Fibroblast of skin of back (primary cell): Measurements from ENCODE around the gene HDAC9.
"Not testable (repeated sequence)": the region's sequence is repeated elsewhere in the genome, so short reads cannot be mapped to it uniquely, and the experiment has no call there.

Experiments used
- DNase-seq: peaks from one replicate; pipeline ENCODE4 v3.0.0-alpha.2; 2013

HDAC9 gene

DNA sequence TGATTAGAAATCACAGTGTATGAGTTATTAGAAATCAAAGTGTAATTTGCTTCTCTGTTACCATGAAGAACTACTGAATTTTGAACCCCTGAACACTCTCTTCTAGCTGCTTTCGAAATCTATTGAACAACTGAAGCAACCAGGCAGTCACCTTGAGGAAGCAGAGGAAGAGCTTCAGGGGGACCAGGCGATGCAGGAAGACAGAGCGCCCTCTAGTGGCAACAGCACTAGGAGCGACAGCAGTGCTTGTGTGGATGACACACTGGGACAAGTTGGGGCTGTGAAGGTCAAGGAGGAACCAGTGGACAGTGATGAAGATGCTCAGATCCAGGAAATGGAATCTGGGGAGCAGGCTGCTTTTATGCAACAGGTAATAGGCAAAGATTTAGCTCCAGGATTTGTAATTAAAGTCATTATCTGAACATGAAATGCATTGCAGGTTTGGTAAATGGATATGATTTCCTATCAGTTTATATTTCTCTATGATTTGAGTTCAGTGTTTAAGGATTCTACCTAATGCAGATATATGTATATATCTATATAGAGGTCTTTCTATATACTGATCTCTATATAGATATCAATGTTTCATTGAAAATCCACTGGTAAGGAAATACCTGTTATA, 170.7 kb downstream of the HDAC9 start:
- peak; percentile 68 for DNase-seq

DNA sequence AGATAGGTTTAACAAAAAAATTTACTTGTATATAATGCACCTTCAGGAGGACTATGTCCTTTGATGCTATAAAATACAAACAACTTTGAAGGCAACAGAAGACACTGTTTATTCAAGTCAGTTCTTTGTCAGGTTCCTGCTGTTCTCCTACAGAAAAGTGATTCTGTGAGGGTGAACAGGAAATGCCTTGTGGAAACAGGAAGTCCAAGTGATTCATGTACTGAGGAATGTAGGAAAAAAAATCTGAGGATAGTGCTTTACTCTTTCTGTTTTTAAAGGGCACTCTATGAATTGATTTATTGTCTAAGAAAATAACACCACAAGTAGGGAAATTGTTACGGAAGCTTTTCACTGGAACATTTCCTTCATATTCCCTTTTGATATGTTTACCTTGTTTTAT, 171.9 kb downstream of the HDAC9 start:
- peak; percentile 87 for DNase-seq

DNA sequence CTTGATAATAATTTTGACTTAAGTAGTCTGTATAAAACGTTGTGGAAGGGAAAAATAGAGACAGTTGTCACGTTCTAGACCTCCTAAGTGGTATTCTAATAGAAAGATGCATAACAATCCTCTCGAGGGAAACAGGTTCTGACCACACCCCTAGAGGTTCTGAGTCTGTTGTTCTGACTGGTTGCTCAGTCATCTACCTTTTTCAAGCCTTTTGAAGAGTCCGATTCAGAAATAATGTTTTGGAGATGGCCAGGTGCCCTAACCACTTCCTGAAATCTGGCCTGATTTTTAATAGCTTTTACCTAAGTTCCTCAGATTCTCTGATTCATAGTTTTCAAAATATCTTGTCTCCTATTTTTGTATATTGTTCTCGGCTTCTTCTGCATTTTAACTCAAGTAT, 175.6 kb downstream of the HDAC9 start:
- no peak for DNase-seq

DNA sequence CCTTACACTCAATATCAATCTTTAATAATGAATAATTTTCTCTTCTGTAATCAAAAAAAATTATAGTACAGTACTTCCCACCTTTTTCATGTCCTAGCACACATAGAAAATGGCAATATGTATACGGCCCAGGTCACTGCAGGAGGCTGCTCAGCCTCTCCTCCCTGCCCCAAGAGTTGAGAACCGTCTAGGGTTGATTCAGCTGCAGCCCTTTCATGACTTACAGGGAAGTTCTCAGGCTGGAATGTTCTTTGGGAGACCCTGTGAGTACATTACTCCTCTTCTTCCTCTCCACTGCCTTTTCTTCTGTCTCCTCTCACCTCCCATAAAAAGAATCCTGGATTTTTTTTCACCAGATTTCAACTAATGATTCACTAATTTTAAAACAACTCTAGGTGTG, 180.0 kb downstream of the HDAC9 start:
- DNase-seq: no peak

DNA sequence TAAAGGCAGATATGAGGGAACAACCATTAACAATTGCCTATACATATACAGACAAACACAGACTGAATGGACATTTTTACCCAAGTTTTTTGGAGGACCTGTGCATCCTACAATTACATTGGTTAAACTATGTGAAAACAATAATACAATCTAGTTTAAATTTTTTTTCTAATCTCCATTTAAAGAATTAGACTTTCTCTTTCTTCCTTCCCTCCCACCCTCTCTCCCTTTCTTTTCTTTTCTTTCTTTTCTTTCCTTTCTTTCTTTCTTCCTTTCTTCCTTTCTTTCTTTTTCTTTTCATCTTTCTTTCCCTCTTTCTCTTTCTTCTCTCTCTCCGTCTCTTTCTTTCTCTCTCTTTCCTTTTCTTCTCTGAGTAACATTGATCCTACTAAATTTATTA, 183.7 kb downstream of the HDAC9 start:
- no peak for DNase-seq

DNA sequence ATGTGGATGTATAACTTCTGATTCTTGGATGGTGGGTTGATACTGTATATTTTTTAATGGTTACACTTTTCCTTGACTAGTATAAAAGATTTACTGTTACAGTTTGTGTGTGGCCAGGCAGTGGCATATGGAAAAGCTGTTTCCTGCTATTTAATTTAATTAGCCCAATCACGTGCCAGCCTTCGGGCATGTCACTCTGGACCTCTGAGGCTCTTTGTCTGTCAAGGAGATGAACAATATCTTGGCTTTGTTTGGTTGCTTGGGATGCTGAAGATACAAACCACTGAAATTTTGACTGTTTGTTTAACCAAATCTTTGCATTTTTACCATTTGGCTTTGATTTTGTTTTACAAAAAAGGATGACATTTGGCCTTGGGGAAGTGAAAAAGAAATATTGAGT, 185.0 kb downstream of the HDAC9 start:
- DNase-seq: no peak

DNA sequence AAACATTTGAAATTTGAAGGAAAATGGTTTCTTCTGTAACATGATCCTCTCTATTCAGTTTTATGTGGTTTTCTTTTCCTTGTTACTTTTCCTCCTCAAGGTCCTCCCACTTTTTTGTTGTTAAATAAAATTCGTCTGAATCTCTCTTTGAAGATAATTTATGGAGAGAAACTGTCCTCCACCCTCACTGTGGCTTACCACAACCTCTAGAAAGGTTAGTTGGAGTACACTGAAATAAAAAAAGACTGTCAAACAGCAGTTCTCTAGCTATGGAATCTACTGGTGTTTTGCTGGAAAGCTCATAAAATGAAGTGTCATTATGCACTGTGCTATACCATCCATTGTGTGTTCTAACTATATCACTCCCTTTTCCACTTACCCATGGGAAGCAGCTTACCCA, 189.4 kb downstream of the HDAC9 start:
- DNase-seq: no peak

DNA sequence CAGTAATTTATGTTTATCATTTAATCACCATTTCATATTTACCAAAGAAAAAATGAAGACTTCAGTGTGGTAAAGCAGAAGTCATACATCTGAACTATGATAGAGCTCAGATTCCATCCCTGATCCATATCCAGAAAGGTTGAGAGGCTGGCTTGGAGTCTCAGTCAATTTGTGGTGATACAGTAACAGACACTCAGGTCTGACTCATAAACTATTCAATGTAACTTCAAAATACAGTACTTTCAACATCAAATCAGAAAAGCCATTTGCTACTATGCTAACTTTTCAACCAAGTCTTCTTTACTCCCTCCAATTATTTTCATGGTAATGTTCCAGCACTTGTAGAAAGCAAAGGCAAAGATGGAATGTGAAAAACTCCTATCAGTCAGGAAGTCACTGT, 190.4 kb downstream of the HDAC9 start:
- peak; percentile 43 for DNase-seq

DNA sequence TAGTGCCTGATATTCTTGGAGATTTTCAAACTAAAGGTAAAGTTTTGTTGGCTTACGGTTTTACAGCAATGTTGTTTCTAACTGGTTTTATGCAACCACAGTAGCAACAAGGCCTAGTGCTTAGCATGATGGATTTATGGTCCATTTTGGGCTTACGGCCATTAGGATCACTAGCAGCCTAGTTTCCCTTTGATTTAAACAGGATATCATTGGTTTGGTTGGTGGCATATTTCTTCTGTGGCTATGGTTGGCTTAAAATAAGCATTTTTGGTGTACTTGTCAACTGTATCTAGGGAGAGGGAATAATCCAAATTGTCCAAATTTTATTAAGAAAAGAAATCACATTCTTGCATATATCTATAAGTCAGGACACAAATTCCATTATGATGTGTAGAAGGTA, 194.0 kb downstream of the HDAC9 start:
- DNase-seq: no peak

DNA sequence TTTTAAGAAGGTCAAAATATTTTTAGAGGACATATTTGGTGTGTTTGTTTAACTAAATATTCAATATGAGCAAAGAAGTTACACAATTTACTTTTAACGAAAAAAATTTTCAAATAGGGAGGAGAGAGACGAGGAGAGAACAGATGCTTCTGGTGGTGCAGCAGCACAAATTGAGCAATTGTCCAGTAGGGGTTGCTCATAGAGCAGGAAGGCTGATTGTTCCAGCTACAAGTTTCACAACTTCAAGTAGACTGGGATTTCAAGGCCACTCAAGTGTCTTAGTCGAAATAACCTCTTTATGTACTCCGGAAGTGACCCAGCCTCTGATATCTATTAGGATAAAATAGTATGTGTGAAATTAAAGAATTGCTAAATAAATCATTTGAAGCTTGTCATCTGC, 197.9 kb downstream of the HDAC9 start:
- peak; percentile 84 for DNase-seq

DNA sequence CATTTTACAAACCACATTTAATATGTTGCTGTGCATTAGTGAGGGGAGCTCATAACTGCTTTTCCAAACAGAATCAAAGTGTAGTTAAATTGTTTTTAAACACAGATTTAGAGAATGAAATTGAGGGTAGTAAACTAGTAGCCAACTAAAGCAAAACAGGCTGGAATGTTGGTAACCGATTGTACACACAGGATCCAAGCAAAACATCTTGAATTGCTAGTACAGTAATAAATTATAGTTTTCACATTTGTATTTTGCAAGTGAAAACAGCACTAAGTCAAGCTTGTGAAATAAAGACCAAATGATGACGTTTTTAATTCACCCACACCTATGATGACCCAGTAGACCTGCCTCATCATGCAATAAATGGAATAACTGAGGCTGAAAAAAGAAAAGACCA, 198.3 kb downstream of the HDAC9 start:
- DNase-seq: no peak

DNA sequence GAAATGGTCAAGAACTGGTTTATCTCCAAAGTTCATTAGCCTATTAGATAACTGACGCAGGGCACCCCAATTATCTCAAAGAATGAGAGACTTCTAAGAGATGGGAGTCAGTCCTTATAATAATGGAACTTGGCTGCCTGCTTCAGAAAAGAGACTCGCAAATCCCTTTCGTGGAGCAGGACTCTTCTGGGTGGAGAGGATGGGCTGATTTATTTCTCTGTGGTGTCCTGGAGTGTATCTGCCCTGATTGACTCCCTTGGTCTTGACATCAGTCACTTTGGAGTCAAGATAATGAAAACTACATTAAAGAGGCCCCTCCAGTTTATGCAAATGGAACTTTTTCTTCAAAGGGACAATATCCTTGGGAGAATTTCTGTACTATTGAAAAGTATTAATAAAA, 198.9 kb downstream of the HDAC9 start:
- DNase-seq: no peak

DNA sequence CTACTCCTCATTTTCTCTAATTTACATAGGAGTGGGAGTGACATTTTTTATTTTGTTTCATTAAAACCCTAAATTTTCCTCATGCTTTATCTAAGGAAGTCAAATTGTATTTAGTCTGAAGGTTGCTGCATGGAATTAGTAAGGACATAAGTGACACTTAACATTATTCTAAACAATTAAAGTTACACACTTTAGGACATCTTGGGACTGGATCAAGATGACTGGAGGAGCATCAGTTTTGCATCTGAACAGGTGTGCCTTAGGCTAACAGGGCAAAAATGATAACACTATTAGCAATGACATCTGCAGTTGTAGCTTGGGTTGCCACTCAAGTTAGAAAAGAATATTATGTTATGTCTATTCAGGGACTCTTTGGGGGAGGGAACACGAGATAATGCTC, 199.4 kb downstream of the HDAC9 start:
- DNase-seq: no peak

DNA sequence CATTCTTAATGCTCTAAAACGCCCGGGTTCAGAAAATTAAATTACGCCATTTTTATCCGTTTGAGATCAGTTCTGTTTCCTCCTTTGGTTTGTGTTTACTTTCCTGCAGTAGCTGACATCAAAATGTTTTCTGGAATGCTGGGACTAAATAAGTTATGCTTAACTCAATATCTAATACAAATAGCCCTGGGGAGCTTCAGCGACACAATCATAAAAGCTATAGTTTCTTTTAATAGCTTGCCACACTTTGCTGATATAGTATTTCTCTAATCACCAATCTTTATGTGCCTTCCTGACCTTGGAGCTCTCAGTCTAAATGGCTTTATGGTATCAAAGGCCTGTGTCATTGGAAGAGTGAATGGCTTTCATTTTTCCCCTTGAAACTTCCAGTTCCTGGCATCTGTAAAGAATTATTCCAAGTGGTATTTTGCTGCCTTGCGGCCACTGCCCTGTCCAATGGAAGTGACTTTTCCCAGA, 202.7 kb downstream of the HDAC9 start:
- DNase-seq: no peak

DNA sequence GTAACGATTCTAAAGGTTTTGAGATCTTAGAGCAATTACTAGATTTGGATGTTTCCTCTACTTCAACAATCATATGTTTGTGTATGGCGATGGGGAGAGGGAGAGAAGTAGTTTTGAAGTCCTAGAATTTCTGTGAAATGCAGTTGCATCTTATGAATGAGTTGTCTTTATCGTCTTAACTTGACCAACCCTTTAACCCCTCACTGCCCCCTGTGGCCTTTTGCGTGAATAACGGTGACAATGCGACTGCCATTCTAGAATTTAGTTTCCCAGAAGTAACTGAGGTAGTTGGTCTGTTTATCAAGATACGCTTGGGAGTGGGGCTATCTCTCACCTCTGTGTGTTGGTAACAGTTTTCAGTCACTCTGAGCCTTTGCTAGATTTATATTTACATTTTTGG, 204.6 kb downstream of the HDAC9 start:
- DNase-seq: no peak

DNA sequence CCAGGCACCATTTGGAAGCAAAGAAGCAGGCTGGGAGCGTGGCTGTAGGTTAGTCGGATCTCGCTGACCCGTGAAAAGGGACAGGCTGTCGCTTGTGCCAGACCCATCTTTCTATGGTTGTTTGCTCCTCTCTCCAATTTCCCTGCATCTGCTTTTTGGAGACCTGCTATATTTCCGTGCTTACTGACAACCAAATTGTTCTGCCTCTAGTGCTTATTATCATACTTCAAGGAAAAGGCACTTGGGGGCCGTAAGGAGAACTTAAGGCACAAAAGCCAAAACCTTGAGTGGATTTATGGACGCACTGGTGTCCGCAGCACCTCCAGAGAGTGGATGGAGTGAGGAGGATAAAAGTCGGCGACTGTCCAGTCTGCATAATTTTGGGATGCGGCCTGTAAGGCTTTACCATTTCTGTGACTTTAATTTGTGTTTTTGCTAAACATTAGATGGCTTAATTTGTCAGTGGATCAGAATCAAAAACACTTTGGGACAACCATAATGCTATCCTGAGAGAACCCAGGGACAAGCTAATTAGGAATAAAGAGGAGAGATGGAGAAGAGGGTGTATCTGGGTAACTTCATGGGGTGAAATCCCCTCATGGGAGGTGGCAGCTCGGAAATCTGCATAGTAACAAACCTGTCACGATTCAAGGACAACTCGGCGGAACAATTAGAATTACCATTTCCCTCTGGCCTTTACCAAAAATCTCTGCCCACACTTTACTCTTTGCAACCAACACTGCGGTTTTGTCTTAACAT, 206.7 kb downstream of the HDAC9 start:
- DNase-seq: no peak

DNA sequence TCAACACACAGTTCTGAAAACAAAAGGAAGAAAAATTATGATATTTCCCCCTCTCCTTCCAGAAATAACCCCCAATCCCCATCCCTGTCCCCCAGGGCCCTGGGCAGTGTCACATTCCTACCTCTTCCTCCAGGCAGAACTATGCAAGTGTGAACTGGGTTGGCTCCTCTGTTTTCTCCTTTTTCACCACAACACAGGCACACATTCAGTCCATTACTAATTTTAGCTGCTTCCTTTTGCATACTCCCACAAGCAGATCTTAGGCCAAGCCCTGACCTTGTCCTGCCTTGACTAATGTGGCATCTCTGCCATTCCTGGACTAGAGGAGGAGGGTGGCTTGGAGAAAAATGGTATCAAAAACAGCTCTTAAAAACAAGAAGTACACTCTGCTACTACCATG, 208.1 kb downstream of the HDAC9 start:
- DNase-seq: no peak

DNA sequence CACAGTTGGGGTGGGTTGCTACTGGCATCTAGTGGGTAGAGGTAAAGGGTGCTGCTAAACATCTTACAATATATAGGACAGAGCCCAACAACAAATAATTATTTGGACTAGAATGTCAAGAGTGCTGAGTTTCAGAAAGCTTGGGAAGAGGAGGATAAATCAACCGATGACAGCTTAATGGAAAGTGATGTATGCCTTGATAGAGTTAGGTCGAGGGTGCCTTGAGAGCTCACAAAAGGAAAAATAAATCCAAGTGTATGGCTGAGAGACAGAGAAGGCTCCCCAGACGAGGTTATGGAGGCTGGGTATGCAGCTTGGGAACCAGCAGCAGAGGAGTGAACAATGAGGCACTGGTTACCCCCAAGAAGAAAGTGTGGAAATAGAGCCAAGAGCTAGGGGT, 211.1 kb downstream of the HDAC9 start:
- no peak for DNase-seq

DNA sequence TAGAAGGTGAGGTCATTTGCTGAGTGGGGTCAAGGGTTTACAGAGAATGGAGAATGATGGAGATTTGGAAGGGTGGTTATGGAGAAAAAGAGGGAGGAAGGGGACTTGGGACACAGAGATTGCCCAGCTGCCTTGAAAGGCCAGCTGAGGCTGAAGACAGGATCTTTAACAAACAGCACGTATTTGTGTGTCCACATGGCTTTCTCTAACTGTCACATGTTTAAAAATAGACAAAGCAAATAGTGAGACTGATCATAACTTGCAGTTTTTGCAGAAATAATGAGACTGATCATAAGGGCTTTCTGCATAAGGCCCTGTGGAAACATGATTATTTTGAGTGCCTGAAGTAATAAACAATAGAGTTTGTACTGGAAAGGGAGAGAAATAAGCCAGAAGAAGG, 212.7 kb downstream of the HDAC9 start:
- DNase-seq: no peak

DNA sequence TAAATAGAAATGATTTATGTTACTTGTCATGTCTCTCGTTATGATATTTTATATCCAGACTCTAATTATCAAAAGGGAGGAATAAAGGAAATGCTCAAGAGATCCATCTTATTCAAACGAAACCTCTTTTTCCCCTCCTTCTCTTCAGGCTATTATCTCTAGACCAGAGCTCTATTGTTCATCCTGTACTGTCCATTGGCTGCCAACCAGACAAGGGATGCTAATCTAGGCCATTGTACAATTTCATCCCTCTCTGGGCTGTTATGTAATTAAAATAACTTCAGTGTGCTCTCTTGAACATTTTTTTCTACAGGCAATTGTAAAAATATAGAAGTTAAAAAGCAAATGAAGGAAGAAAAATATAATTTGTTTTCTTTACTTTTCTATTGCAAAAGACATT, 220.4 kb downstream of the HDAC9 start:
- DNase-seq: no peak

DNA sequence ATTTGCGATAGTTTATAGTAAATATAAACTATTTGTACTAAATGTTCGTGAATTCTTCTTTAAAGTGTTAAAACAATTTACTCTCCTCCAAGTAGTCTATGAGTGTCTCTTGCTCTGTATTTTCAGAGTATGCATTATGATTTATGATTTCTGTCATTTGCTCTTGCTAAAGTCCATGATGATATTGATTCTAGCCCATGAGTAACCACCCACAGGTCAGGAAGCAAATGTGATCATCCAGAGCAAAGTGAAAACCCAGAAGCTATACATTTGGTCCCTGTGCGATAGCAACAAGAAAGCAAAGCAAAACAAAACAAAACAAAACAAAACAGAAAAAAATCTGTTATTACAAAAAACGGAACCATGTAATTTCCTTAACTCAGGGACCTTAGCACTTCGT, 225.9 kb downstream of the HDAC9 start:
- no peak for DNase-seq

DNA sequence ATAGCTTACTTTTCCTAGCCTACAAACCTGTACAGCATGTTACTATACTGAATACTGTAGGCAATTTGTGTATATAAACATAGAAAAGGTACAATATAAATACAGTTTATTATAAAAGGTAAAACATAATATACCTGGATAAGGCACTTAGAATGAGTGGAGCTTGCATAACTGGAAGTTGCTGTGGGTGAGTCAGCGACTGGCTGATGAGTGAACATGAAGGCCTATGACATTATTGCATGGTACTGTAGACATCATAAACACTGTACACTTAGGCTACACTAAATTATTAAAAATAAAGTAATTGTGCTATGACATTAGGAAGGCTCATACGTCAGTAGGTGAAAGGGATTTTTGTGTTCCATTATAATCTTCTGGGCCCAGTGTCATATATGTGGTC, 228.8 kb downstream of the HDAC9 start:
- no peak for DNase-seq

DNA sequence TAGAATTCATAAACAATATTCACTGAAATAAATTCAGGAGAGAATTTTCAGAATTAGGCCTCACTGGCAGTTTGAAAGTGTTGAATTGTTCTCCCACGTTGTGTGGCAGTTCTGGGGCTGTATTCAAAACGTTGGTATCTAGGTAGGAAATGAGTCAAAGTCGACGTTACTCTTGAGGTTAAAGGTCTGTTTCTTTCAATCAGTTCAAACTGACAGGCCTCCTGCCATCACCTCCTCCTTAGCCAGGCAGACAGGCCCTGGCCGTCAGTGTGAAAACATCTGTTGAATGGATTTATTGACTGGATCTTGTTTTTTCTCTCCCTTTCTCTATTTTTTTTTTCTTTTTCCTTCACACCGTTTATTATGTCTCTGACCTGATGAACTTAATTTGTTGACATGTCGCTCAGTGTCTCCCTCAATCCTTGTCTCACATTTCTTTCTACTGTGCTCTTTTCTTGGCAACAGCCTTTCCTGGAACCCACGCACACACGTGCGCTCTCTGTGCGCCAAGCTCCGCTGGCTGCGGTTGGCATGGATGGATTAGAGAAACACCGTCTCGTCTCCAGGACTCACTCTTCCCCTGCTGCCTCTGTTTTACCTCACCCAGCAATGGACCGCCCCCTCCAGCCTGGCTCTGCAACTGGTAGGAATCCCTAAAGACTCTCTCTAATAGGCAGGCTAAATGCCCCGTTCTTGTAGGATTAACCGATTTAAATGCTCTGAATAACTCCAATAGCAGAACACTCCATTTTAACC, 231.7 kb downstream of the HDAC9 start:
- no peak for DNase-seq

DNA sequence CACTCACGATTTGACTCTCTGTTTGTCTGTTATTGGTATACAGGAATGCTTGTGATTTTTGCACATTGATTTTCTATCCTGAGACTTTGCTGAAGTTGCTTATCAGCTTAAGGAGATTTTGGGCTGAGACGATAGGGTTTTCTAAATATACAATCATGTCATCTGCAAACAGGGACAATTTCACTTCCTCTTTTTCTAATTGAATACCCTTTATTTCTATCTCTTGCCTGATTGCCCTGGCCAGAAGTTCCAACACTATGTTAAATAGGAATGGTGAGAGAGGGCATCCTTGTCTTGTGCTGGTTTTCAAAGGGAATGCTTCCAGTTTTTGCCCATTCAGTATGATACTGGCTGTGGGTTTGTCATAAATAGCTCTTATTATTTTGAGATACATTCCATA, 240.5 kb downstream of the HDAC9 start:
- DNase-seq: not testable (repeated sequence)
